GM18868 (cell line): ENCODE measurements around the gene DTD1.

Experiments used
- ATAC-seq: cut with Tn5 transposase; IDR thresholded peaks from one replicate; pipeline ENCODE4 v1.9.1; 2021; ENCODE audit warnings: mild to moderate bottlenecking, moderate library complexity; ENCODE audit not compliant: unreplicated experiment

Gene DTD1

DNA sequence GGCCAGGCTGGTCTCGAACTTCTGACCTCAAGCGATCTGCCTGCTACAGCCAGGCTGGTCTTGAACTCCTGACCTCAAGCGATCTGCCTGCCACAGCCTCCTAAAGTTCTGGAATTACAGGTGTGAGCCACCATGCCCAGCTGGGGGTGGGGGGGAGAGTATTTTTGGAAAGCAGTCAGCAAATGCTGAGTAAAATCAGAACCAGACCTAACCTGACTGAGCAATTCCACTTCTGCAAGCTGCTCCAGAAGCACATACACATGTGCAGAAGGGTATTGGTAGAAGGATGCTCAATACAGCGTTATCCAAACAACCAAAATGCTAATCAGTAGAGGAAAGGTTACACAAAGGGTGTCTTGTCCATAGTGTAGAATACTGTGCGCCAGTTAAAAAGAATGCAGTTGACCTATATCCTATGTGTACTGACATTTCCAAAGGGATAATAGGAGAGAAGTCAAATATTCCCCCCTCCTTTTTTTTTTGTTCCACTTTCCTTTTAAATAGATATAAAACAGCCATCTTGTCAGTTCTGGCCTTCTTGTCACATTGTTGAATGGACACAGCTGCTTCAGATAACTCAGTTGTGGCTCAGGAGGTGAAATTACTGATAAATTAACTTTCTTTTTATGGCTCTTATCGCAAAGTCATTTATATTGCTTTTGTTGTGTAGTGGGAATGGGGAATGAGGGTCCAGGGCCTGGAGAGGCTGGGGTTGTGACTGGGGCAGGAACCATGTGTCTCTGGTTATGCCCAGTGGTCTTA is 74.6 kb downstream of the DTD1 start:
- peak; percentile 77 for ATAC-seq

DNA sequence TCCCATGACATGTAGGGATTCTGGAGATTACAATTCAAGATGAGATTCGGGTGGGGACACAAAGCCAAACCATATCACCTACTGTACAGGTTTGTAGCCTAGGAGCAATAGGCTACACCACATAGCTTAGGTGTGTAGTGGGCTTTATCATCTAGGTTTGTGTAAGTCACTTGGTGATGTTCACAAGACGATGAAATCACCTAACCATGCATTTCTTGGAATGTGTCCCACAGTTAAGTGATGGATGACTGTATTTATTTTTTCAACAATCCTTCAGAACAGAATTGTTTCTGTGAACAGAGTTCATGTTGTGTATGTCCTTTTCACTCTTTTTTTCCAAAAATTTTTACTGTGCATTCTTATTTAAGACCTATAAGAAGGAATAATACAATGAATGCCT is 76.1 kb downstream of the DTD1 start:
- no peak for ATAC-seq

DNA sequence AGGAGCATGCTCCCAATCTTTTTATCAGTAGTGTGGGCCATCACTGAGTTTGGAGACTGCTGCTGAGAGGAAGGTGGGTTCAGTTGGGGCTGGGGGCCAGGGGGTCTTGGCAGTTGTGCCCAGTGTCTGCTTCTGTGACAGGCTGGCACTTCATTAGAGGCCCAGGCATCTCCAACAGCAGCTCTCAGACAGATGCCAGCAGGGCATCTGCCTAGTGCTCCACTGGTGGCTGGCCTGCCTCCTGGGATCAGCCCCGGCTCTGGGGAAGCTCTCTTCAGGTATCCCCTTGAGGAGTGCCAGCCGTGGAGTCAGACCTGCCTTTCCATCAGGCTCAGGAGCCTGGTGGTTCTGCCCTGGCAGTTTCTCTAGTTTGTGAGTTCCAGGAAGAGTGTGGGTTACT is 77.3 kb downstream of the DTD1 start:
- ATAC-seq: no peak

DNA sequence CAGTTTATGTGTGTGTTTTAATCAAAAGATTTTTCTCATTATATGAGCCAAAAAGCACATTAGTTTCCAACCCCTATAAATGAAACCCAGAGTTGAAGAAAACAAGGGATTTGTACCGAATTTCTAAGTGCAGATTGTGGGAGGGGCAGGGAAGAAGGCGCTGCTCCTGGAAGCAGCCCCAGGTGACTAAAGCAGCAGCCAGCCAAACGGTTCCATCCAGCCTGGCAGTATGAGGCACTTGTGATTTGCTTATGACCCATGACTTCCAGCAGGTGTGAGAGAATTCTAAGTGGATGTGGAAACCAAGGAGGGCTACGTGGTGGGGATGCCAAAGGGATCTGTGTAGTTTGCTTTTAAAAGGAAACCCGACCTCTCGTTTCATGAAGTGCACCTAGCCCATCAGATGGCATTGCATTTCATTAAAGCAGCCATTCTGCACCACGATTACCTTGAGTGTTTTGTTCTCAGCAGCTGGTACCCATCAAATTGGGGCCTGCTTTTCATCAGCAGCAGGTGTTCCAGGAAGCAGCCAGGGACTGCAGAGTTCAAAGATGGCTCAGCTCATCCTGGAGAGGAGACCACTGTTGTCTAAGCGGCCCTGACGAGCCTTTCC is 79.1 kb downstream of the DTD1 start:
- ATAC-seq: no peak

DNA sequence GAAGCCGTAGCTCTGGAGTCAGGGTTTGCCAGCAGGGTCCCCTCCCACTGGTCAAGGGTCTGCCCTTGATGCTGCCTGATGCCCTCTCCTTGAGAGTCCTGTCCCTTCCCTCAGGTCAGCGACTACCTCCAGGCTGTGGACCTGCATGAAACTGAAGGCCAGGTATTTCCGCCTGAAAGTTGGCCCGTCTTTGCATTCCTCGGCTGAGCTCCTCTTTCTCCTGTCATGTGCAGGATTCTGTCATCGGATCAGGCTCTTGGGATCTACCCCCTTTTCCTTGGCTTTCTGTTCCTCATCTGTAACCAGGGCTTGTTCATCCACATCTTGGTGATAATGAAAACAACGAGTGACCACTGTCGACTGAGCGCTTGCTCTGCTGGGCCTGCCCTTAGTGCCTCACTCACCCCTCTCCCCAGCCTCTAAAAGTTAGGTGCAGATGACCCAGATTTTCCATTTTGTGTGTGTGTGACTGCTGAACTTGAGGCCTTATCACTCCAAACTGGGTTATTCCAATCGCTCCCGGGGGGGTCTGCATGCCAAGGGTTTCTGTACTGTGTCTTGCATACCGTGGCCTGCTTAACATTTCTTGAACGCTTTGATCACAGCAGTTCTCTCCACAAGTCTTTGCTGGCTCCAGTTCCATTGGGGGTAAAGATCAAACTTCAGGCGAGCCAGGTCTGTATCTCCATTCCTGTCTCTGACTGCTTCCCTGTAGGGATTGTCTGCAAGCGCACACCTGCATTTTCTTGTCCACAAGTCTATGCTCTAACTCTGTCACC is 81.6 kb downstream of the DTD1 start:
- no peak for ATAC-seq

DNA sequence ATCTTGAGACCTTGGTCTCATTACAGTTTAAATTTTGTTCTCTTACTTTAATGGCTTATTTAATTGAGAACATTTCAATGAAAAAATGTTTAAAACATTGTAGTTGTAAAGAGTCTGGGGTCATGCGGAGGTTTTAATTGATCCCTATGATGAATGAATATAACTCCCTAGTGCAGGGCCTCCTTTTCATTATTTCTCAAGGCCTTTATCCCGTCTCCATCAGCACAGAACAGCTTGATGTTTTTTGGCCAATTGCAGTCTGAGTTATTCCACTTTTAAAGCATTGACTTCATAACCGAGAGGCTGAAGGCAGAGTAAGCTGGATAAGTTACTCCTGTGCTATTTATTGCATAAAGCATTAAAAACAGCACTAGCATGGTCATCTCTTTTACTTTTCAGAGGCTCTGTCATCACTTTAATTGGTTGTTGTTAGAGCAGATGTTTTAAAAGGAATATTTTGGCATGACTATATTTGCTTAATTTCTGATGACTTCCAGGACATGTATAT is 83.4 kb downstream of the DTD1 start:
- no peak for ATAC-seq

DNA sequence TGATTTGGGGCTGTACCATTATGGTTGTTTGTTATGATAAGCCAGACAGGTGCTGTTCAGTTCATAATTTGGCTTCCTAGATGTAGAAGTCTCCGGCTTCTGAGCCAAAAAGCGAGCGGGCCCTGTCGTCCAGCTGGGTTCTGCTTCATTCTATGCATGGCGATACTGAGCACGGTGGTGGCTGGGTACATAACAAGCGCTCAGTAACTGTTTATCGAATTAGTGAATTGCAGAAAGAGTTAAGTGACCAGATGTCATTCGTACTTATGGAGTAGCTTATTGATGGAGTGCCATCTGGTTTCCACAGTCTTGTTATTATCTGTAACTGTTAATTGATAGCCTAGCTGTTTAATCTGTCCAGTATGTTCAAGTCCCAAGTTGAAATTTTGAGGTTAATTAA is 85.0 kb downstream of the DTD1 start:
- ATAC-seq: no peak

DNA sequence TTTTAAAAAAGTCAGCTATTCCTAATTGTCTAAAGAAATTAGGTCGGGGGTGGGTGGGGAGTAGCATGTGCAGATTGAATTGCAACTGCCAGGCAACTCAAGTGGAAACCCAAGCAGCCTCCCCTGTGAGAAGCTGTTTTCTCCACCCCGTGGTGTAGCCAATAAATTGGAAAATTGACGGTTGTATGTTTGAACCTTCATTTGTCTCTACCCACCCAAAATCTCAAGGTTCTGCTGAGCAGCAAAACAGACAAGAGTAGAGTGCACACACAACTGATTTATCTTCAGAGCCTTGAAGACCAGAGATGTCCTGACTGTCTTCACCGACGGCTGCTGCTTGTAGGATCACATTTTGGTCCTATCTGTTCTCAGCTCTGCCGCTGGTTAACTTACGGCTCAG is 88.5 kb downstream of the DTD1 start:
- no peak for ATAC-seq

DNA sequence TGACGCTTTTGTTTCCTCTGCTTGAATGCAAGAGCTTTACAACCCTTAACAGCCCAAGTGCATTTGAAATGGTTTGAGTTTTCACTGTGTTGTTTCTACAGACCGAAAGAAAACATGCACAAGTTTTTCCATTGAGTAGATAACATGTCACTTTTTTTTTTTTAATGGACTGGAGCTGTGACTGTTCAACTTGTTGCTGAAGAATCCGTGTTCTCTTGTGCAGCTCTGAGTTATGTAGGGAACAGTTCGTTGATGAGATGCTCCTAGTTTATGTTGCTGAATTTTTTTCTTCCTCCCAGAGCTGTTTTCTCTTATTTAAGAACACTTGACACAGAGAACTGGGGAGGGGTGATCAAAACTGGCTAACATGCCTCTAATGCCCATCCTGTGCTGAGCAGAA is 89.3 kb downstream of the DTD1 start:
- ATAC-seq: no peak

DNA sequence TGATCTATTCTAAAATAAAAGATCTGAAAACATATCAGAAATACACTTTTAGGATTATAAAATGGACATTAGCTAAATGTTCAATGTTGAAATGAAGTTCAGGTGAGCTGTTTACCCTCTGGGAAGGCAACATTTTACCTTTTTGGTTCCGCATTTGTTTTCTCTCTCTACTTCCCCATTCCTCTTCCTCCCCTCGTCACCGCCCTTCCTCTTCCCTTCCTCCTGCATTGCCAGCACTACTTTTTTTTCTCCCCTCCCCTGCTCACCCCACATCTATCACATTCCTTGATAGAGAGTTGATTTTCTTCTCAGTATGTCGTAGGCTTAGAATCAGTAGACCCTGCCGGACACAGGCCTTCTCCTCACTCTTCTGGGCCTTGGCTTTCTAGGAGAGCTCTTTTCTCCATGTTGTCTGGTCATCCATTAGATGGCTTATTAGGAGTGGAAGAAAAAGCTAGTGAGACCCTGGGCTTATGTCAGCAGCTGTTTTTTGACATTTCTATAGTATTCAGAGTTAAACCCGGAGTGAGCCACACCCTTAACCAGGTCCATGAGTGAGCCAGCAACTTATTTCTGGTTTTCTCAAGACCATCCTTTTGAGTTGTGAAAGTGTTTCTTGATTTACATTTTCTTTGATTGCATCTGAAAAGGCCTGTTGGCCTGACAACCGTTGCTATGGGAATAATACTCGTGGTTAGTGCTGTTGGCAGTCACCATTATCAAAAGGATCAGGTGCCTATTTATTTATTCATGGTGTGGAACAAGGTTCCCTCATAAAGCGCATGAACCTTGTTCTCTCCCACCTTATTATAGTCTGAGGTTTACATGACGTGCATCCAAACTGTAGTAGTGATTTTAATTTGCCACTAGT is 90.9 kb downstream of the DTD1 start:
- no peak for ATAC-seq

DNA sequence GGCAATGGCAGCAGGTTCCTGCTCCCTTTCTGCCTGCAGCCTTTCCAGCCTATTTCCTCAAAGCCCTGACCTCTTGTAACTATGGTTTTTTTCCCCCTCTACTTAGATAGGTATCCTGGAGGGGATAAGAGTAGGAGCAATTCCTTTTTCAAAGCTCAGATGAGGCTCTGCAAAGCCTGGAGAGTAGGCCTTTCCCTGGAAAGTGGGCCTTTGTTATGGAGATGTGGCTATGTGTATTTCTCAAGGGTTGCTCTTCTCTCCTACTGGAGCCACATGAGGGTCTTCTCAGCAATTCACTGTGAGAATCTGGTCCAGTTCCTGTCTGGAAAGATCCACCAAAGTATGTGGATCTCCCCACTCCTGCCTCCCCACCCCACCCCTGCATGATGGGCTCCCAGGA is 96.0 kb downstream of the DTD1 start:
- no peak for ATAC-seq

DNA sequence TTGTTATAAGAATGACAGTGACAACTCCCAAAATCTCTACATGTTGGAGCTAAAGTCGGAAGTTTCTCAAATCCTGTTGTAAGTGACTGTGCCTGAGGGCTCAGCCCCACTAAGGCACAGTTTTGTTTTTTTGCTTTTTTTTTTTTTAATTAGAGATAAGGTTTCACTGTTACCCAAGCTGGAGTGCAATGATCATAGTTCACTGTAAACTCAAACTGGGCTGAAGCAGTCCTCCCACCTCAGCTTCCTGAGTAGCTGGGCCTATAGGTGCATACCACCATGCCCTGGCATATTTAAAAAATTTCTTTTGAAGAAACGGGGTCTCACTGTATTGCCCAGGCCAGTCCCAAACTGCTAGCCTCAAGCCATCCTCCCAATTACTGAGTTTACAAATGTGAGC is 96.9 kb downstream of the DTD1 start:
- ATAC-seq: no peak

DNA sequence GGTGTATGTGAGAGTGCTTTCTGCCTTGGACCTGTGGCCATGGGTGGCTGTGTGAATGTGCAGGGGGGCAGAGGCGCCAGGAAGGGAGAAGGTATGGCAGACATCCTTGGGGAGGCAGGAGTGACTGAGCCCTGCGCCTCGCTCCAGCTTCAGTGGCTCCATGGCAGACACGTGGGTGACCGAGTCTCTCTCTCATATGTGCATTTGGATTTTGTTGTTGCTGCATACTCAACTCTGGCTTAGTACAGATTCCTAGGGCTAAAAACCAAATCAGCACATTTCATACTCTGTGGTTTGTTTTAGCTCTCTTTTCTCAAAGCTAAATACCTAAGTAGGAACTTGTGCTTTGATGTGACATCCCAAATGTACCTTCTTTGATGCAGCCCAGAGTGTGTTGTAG is 97.6 kb downstream of the DTD1 start:
- ATAC-seq: no peak

DNA sequence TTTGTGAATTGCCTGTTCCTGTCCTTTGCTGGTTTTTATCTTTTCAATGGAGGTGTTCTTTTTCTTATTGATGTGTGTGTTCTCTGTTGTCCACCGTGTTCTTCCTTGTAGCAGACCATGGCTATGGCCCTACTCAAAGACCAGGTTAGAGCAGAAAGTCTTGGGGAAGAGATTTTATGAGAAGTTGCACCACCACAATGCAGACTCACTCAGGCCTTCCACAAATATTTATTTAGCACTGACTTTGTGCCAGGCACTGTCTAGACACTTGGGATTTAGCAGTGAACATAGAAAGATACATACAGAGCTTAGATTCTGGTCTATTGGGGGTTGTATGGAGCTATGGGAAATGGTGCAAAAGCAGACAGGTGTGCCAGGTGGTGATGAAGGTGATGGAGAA is 98.8 kb downstream of the DTD1 start:
- ATAC-seq: no peak

DNA sequence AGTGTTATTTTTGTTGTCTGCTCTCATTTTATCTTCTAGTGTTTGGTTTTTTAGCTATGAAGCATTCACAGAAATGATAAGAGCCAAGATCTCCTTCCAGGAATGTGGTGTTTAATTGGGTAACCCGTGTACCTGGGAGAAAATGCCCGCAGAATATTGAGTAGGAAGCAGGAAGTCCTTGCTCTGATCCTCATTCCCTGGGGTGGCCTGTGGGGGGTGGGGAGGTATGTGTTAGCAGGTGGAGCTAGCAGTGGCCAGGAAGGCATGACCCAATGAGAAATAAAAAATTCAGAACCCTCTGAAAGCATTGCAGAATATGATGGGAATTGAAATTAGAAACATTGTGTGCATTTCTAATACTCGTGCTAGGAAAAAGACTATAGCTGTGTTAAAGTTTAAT is 100.8 kb downstream of the DTD1 start:
- no peak for ATAC-seq

DNA sequence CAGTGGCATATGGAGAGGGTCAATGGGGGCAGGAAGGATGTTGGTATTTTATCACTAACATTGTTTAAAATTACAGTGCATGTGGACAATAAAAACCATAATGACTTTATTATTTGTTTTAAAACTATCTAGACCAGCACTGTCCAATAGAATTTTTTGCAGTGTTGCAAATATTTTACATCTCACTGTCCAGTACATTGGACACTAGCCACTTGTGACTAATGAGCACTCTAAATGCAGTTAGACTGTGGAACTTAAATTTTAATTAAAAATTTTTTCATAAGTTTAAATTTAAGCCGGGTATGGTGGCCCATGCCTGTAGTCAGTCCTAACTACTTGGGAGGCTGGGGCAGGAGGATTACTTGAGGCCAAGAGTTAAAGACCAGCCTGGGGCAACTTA is 101.7 kb downstream of the DTD1 start:
- ATAC-seq: no peak

DNA sequence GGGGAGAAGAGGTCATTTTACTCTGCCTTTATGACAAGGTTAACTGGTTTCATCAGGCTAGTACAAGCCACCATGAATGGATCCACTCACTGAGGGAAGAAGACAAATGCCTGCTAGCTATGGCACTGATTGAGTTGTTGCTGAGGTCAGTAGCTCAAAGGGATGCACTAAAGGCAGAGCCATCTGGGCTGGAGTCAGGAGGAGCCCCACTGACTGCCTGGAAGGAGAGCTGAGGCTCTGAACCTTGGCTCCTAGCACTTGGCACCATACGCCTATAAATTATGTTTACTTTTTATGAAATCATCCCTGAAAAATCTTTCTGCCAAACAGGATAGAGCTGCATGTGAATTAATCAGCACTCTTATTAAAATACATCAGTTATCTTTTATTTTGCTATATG is 104.6 kb downstream of the DTD1 start:
- no peak for ATAC-seq

DNA sequence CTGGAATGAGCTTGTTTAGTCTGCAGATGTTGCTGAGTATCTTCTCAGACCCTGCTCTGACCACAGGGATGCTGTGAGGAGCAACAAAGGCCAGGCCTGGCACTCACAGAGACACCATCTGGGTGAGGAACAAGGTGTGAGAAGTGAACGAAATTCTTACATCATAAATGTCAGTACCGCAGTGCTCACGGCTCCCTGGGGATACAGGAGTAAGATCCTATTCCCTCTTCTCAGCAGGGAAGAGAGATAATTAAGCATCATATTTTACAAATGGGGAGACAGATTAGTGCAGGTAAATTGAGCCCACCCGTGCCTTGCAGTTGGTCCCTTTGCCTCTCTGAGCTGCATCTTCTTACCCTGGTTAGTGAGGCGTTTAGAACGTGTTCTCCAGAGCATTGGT is 106.2 kb downstream of the DTD1 start:
- no peak for ATAC-seq

DNA sequence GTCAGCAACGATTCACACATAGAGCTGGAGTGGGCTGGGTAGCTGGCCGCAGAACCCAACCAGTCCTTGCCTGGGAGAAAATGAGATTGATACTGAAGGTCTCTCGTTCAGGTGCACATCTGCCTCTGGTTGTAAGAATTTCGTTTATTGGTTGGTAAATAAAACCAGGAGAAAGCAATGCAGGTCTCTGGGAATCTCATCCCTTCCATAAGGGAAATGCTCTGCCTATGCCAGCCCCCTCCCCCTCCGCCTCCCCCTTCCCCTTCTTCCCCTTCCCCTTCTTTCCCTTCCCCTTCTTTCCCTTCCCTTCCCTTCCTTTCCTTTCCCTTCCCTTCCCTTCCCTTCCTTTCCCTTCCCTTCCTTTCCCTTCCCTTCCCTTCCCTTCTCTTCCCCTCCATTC is 107.3 kb downstream of the DTD1 start:
- no peak for ATAC-seq

DNA sequence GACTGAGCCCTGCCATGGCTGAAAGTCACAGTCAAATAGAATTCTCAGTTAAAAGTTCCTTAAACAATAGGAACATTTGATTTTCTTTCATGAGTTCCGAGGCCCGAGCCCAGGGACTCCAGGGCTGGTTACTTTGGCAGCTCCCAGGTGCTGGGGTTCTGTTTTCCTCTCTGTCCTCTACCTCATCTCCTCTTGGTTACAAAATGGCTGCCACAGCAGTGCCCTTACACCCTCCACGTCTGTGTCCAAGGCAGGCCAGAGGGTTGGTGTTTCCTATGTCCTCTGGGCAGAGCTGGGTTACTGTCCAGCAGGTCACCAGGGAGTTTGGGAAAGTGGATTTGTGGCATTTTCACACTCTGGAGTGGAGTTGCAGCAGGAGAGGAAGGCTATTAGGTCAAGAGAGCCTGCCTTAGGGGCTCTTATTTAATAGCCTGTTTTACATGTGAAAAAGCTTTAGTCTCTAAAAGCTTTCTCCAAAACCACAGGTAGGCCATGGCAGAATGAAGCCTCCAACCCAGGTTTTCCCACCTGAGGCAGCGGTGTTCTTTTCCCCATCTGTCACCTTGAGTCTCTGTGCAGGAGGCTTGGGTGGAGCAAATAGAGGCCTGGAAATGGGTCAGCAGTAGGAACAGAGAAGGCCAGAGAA is 111.0 kb downstream of the DTD1 start:
- ATAC-seq: no peak

DNA sequence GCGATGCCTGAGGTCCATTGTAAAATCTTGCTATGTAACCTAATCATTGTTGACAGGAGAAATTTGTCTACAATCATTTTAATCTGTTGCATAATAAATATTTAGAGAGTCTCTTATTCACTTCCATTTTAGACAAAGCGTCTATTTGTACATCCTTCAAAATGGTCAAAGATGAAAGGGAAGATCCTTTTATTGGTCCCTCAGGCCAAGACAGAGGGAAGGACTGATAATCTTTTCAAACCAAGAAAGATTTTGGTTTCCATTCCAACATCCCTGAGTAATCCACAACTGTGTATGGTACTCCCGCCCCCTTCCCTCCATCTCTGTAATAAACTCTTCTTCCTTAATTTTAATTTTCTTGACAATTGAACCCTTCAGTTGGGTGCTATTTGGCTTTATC is 114.1 kb downstream of the DTD1 start:
- ATAC-seq: no peak
